ENCODE results near the gene ERAS. TPM values are rescaled to one million over a fixed set of nuclear protein-coding genes. Genes with fewer than 3 reads are reported as not detected.
A peak's percentile ranks its signal among the peaks of the same experiment; 100 is the strongest.

ERAS gene
- total RNA-seq, 2 experiments from 2014 or later = 0.60 TPM; not detected in 1

GRCh38 chrX:48823053-48823452, 3.3 kb upstream of the ERAS start:
- POLR2A ChIA-PET = no interaction called here
- H2AFZ ChIP-seq (ENCODE audit: low read length) = no peak overlapping the region
- intact Hi-C loops (cut with micrococcal nuclease; ENCODE audit: unreplicated experiment) = no loop called here
- no peak overlapping the region for H3K4me2 ChIP-seq (ENCODE audit: low read length)
- no peaks in the 10 kb centered on the region for H3K4me1 ChIP-seq (ENCODE audit: insufficient read depth, low read length, poor library complexity, severe bottlenecking)
- TF ChIP-seq EZH2phosphoT487 (IDR thresholded peaks at IDR 0.05; ENCODE audit: borderline replicate concordance, low read depth, low read length) (no peak), CTCF (conservative IDR thresholded peaks at IDR 0.05; ENCODE audit: low read length) (no peak)
- H3K27ac ChIP-seq (ENCODE audit: low read depth, low read length, poor library complexity, severe bottlenecking) = no peak overlapping the region
- H3K9me3 ChIP-seq (ENCODE audit: low read length) = no peaks in the 10 kb centered on the region
- no peaks in the 10 kb centered on the region for H3K9me2 ChIP-seq (ENCODE audit: insufficient read depth, low read length)
- H3K79me2 ChIP-seq (ENCODE audit: insufficient read depth, low read depth, low read length) = no peaks in the 10 kb centered on the region
- H3K36me3 ChIP-seq (ENCODE audit: insufficient read depth, low read length) = peaks cover 2% of the 10 kb centered on the region; the same call in 1 of the 2 replicates
- TSS peak; percentile 75 for BruUV-seq (replicated peaks)
- peak; percentile 21 for DNase-seq (ENCODE audit: low spot score)
- CTCF ChIA-PET (ENCODE audit: unreplicated experiment) = no interaction called here
- no peak overlapping the region for H3K4me3 ChIP-seq (ENCODE audit: low read depth, low read length, poor library complexity, severe bottlenecking)
- H4K20me1 ChIP-seq (ENCODE audit: insufficient read depth, low read length) = no peaks in the 10 kb centered on the region

- Histone ChIP-seq H3K79me2 (ENCODE audit: insufficient read depth, low read depth, low read length) (no peaks in the 10 kb centered on the region), H3K4me1 (ENCODE audit: insufficient read depth, low read length, poor library complexity, severe bottlenecking) (no peaks in the 10 kb centered on the region), H4K20me1 (ENCODE audit: insufficient read depth, low read length) (no peaks in the 10 kb centered on the region), H2AFZ (ENCODE audit: low read length) (no peak overlapping the region), H3K4me2 (ENCODE audit: low read length) (no peak overlapping the region), H3K36me3 (ENCODE audit: insufficient read depth, low read length) (peaks cover 2% of the 10 kb centered on the region; the same call in 1 of the 2 replicates), H3K9me2 (ENCODE audit: insufficient read depth, low read length) (no peaks in the 10 kb centered on the region), H3K9me3 (ENCODE audit: low read length) (no peaks in the 10 kb centered on the region), H3K27ac (ENCODE audit: low read depth, low read length, poor library complexity, severe bottlenecking) (no peak overlapping the region), H3K4me3 (ENCODE audit: low read depth, low read length, poor library complexity, severe bottlenecking) (no peak overlapping the region)
- no peak for DNase-seq (ENCODE audit: low spot score)
- TF ChIP-seq EZH2phosphoT487 (IDR thresholded peaks at IDR 0.05; ENCODE audit: borderline replicate concordance, low read depth, low read length) (no peak), CTCF (conservative IDR thresholded peaks at IDR 0.05; ENCODE audit: low read length) (no peak)
- BruUV-seq (replicated peaks) = no TSS peak
- ChIA-PET CTCF (ENCODE audit: unreplicated experiment) (no interaction called here), POLR2A (no interaction called here)
- intact Hi-C loops (cut with micrococcal nuclease; ENCODE audit: unreplicated experiment) = no loop called here
Measured at GRCh38 chrX:48824066-48824465, 2.2 kb upstream of the ERAS start.

GRCh38 chrX:48826876-48827653, 752 bp downstream of the ERAS start:
- no peak overlapping the region for H3K4me2 ChIP-seq (ENCODE audit: low read length)
- intact Hi-C loops (cut with micrococcal nuclease; ENCODE audit: unreplicated experiment) = no loop called here
- H4K20me1 ChIP-seq (ENCODE audit: insufficient read depth, low read length) = no peaks in the 10 kb centered on the region
- no peaks in the 10 kb centered on the region for H3K79me2 ChIP-seq (ENCODE audit: insufficient read depth, low read depth, low read length)
- no peak overlapping the region for H2AFZ ChIP-seq (ENCODE audit: low read length)
- no peaks in the 10 kb centered on the region for H3K4me1 ChIP-seq (ENCODE audit: insufficient read depth, low read length, poor library complexity, severe bottlenecking)
- no peaks in the 10 kb centered on the region for H3K9me2 ChIP-seq (ENCODE audit: insufficient read depth, low read length)
- no peak overlapping the region for H3K4me3 ChIP-seq (ENCODE audit: low read depth, low read length, poor library complexity, severe bottlenecking)
- BruUV-seq (replicated peaks) = no TSS peak
- DNase-seq (ENCODE audit: low spot score) = no peak
- no peaks in the 10 kb centered on the region for H3K9me3 ChIP-seq (ENCODE audit: low read length)
- TF ChIP-seq EZH2phosphoT487 (IDR thresholded peaks at IDR 0.05; ENCODE audit: borderline replicate concordance, low read depth, low read length) (no peak), CTCF (conservative IDR thresholded peaks at IDR 0.05; ENCODE audit: low read length) (no peak)
- peaks cover 2% of the 10 kb centered on the region; the same call in 1 of the 2 replicates for H3K36me3 ChIP-seq (ENCODE audit: insufficient read depth, low read length)
- POLR2A ChIA-PET = no interaction called here
- H3K27ac ChIP-seq (ENCODE audit: low read depth, low read length, poor library complexity, severe bottlenecking) = no peak overlapping the region
- CTCF ChIA-PET (ENCODE audit: unreplicated experiment) = no interaction called here
